Progenitor cell of endocrine pancreas (in vitro differentiated cells): Measurements from ENCODE around the gene SFXN4. TPM values are rescaled to one million over a fixed set of nuclear protein-coding genes. Genes with fewer than 3 reads are reported as not detected.
A peak's percentile ranks its signal among the peaks of the same experiment; 100 is the strongest.

Source experiments
- DNase-seq: peaks from one replicate; pipeline ENCODE4 v3.0.0; 2021; ENCODE audit warnings: low spot score; ENCODE audit not compliant: unreplicated experiment
- H3K27ac Mint-ChIP-seq: 2 replicates; pipeline ENCODE4 v1.8.0; 2021; ENCODE audit warnings: mild to moderate bottlenecking, moderate library complexity, mixed read lengths
- H3K27me3 Mint-ChIP-seq: 2 replicates; pipeline ENCODE4 v1.8.0; 2021; ENCODE audit warnings: mixed read lengths
- H3K36me3 Mint-ChIP-seq: 2 replicates; pipeline ENCODE4 v1.8.0; 2022; ENCODE audit warnings: mixed read lengths; ENCODE audit not compliant: insufficient read depth
- H3K4me1 Mint-ChIP-seq: 2 replicates; pipeline ENCODE4 v1.8.0; 2021; ENCODE audit warnings: low read depth, mixed read lengths
- H3K4me3 Mint-ChIP-seq: 2 replicates; pipeline ENCODE4 v1.8.0; 2021; ENCODE audit warnings: low read depth, mild to moderate bottlenecking, moderate library complexity, mixed read lengths
- H3K9me3 Mint-ChIP-seq: 2 replicates; pipeline ENCODE4 v1.8.0; 2021; ENCODE audit warnings: low read depth, mixed read lengths
- CTCF ChIP-seq: fragments of 200-600 bp; sonication (generic); IDR thresholded peaks from one replicate; pipeline ENCODE4 v1.5.0; 2021; ENCODE audit warnings: antibody characterized with exemption, mild to moderate bottlenecking; ENCODE audit not compliant: unreplicated experiment
- total RNA-seq: library from RNA; stranded (reverse); gene quantifications from 2 replicates; pipeline ENCODE4 v1.2.1, GENCODE V29; 2021

SFXN4 gene
- total RNA-seq, 1 donor from 2014 or later, result 27.2 TPM

- Mint-ChIP-seq H3K9me3 (no peaks in the 10 kb centered on the region), H3K4me3 (no peak overlapping the region), H3K36me3 (no peaks in the 10 kb centered on the region), H3K27me3 (peaks cover 15% of the 10 kb centered on the region), H3K27ac (no peak overlapping the region), H3K4me1 (peaks cover 11% of the 10 kb centered on the region)
- no peak for TF ChIP-seq CTCF
- no peak for DNase-seq
These were observed 32.4 kb upstream of the SFXN4 start for GRCh38 chr10:119197921-119198320.

GRCh38 chr10:119191881-119192280 is 26.4 kb upstream of the SFXN4 start:
- Mint-ChIP-seq H3K27me3 (peaks cover 4% of the 10 kb centered on the region), H3K4me3 (no peak overlapping the region), H3K36me3 (no peaks in the 10 kb centered on the region), H3K4me1 (peaks cover 17% of the 10 kb centered on the region), H3K27ac (no peak overlapping the region), H3K9me3 (no peaks in the 10 kb centered on the region)
- TF ChIP-seq CTCF, result no peak
- no peak for DNase-seq

GRCh38 chr10:119190954-119191785 is 25.7 kb upstream of the SFXN4 start:
- no peak for TF ChIP-seq CTCF
- no peaks in the 10 kb centered on the region for H3K9me3 Mint-ChIP-seq
- H3K36me3 Mint-ChIP-seq, result no peaks in the 10 kb centered on the region
- H3K4me3 Mint-ChIP-seq, result no peak overlapping the region
- peaks cover 4% of the 10 kb centered on the region for H3K27me3 Mint-ChIP-seq
- no peak for DNase-seq
- H3K4me1 Mint-ChIP-seq, result peaks cover 17% of the 10 kb centered on the region
- H3K27ac Mint-ChIP-seq, result peak overlapping the region; percentile 92

GRCh38 chr10:119190353-119190752 is 24.8 kb upstream of the SFXN4 start:
- H3K4me3 Mint-ChIP-seq, result no peak overlapping the region
- DNase-seq, result no peak
- no peaks in the 10 kb centered on the region for H3K9me3 Mint-ChIP-seq
- peaks cover 4% of the 10 kb centered on the region for H3K27me3 Mint-ChIP-seq
- no peak for TF ChIP-seq CTCF
- H3K27ac Mint-ChIP-seq, result peak overlapping the region; percentile 86
- peaks cover 20% of the 10 kb centered on the region for H3K4me1 Mint-ChIP-seq
- H3K36me3 Mint-ChIP-seq, result no peaks in the 10 kb centered on the region

GRCh38 chr10:119189811-119190282 is 24.3 kb upstream of the SFXN4 start:
- H3K27ac Mint-ChIP-seq, result peak overlapping the region; percentile 86

More at GRCh38 chr10:119189811-119190282, 24.3 kb upstream of the SFXN4 start:
- H3K4me1 Mint-ChIP-seq, result peaks cover 21% of the 10 kb centered on the region
- no peaks in the 10 kb centered on the region for H3K36me3 Mint-ChIP-seq
- DNase-seq, result no peak
- no peaks in the 10 kb centered on the region for H3K9me3 Mint-ChIP-seq
- no peak for TF ChIP-seq CTCF
- no peak overlapping the region for H3K4me3 Mint-ChIP-seq
- peaks cover 4% of the 10 kb centered on the region for H3K27me3 Mint-ChIP-seq
